Muscle of leg (tissue), 11 donors: ENCODE measurements around the gene S100A8. TPM values are rescaled to one million over a fixed set of nuclear protein-coding genes. Genes with fewer than 3 reads are reported as not detected.

Experiments used
- DNase-seq: peaks from one replicate; pipeline ENCODE4 v3.0.0; 2013
- H3K27ac ChIP-seq: one replicate; pipeline ENCODE4 v1.5.1; 2013; ENCODE audit warnings: mild to moderate bottlenecking, low read length, control low read depth
- H3K27me3 ChIP-seq: one replicate; pipeline ENCODE4 v1.6.1; 2013; ENCODE audit warnings: low read length; ENCODE audit not compliant: control insufficient read depth, insufficient read depth
- H3K36me3 ChIP-seq: one replicate; pipeline ENCODE4 v1.6.1; 2013; ENCODE audit warnings: low read length; ENCODE audit not compliant: control insufficient read depth, insufficient read depth
- H3K4me1 ChIP-seq: one replicate; pipeline ENCODE4 v1.6.1; 2013; ENCODE audit warnings: low read length; ENCODE audit not compliant: control insufficient read depth, insufficient read depth
- H3K4me3 ChIP-seq: one replicate; pipeline ENCODE4 v1.5.1; 2013; ENCODE audit warnings: low read length, control low read depth
- H3K9me3 ChIP-seq: replicated peaks from 2 replicates; pipeline ENCODE4 v1.6.1; 2013; ENCODE audit warnings: low read depth, low read length; ENCODE audit not compliant: control insufficient read depth
- WGBS: methylation state at CpG from one replicate; pipeline ENCODE4 v1.1.5; 2013; ENCODE audit warnings: missing lambda C conversion rate; ENCODE audit not compliant: insufficient coverage; 5-methylcytosine and 5-hydroxymethylcytosine counted together
- polyA plus RNA-seq, 8 donors: library from polyadenylated mRNA; unstranded; fragments of 120-200 nt; gene quantifications; one replicate each; pipeline versions ENCODE4 v1.2.1 to v1.2.3, GENCODE V29; 2013; ENCODE audit warnings: inconsistent platforms in 1 of 8, low replicate concordance in 1 of 8; ENCODE audit not compliant: insufficient read length in 8 of 8, insufficient read depth in 1 of 8
- total RNA-seq: library from RNA; stranded (reverse); fragments of 120-200 nt; gene quantifications from one replicate; pipeline ENCODE4 v1.2.4, GENCODE V29; 2013

The S100A8 gene
- total and polyA plus RNA-seq, 9 donors = 6.6 to 31.9 (median 18.6) TPM

- no peak for DNase-seq
- H3K36me3 ChIP-seq = no peaks in the 10 kb centered on the region
- no peak overlapping the region for H3K4me3 ChIP-seq
- H3K9me3 ChIP-seq = no peaks in the 10 kb centered on the region
- WGBS = 38% methylated on average over 5 of the region's 5 CpGs
- H3K27ac ChIP-seq = no peak overlapping the region
- H3K4me1 ChIP-seq = no peaks in the 10 kb centered on the region
- H3K27me3 ChIP-seq = peaks cover 9% of the 10 kb centered on the region
These were observed 47.7 kb downstream of the S100A8 start for GRCh38 chr1:153343040-153343681.

- WGBS = 89% methylated on average over 1 of the region's 3 CpGs
- no peaks in the 10 kb centered on the region for H3K9me3 ChIP-seq
- no peaks in the 10 kb centered on the region for H3K36me3 ChIP-seq
These were observed 48.7 kb downstream of the S100A8 start for GRCh38 chr1:153342178-153342577.

GRCh38 chr1:153341431-153341934 lies 49.4 kb downstream of the S100A8 start:
- no peaks in the 10 kb centered on the region for H3K9me3 ChIP-seq
- H3K27me3 ChIP-seq = peaks cover 4% of the 10 kb centered on the region
- H3K4me3 ChIP-seq = no peak overlapping the region
- WGBS = 82% methylated on average over 4 of the region's 4 CpGs
- H3K4me1 ChIP-seq = no peaks in the 10 kb centered on the region
- H3K27ac ChIP-seq = no peak overlapping the region
- no peak for DNase-seq
- H3K36me3 ChIP-seq = no peaks in the 10 kb centered on the region

More at GRCh38 chr1:153342178-153342577, 48.7 kb downstream of the S100A8 start:
- no peaks in the 10 kb centered on the region for H3K4me1 ChIP-seq
- H3K4me3 ChIP-seq = no peak overlapping the region
- DNase-seq = no peak
- H3K27me3 ChIP-seq = peaks cover 4% of the 10 kb centered on the region
- no peak overlapping the region for H3K27ac ChIP-seq

GRCh38 chr1:153340356-153340755 lies 50.5 kb downstream of the S100A8 start:
- H3K4me3 ChIP-seq = no peak overlapping the region
- no peak overlapping the region for H3K27ac ChIP-seq
- no peaks in the 10 kb centered on the region for H3K4me1 ChIP-seq
- H3K36me3 ChIP-seq = no peaks in the 10 kb centered on the region
- 82% methylated on average over 7 of the region's 10 CpGs for WGBS
- peaks cover 4% of the 10 kb centered on the region for H3K27me3 ChIP-seq
- DNase-seq = no peak
- H3K9me3 ChIP-seq = no peaks in the 10 kb centered on the region

Other genes starting within 250 kb of the S100A8 start
- gene SPRR2G, start 240.2 kb downstream of the S100A8 start, total RNA-seq = not detected
- gene SPRR2G, start 240.2 kb downstream of the S100A8 start, polyA plus RNA-seq = not detected
- gene LELP1, start 187.6 kb downstream of the S100A8 start, total RNA-seq = not detected
- gene LELP1, start 187.6 kb downstream of the S100A8 start, polyA plus RNA-seq = not detected
- gene PRR9, start 173.5 kb downstream of the S100A8 start, total RNA-seq = not detected
- gene PRR9, start 173.5 kb downstream of the S100A8 start, polyA plus RNA-seq = not detected
- gene LORICRIN, start 131.4 kb downstream of the S100A8 start, total RNA-seq = not detected
- not detected for gene LORICRIN, start 131.4 kb downstream of the S100A8 start, polyA plus RNA-seq
- gene PGLYRP3, start 78.1 kb downstream of the S100A8 start, total RNA-seq = not detected
- under 1 TPM in 1 of 8 donors, not detected in 7; 0.56 TPM for gene PGLYRP3, start 78.1 kb downstream of the S100A8 start, polyA plus RNA-seq
- gene PGLYRP4, start 42.2 kb downstream of the S100A8 start, total RNA-seq = not detected
- gene PGLYRP4, start 42.2 kb downstream of the S100A8 start, polyA plus RNA-seq = under 1 TPM in 1 of 8 donors, not detected in 7; 0.74 TPM
- gene S100A9, start 33.2 kb downstream of the S100A8 start, total RNA-seq = 17.8 TPM
- gene S100A9, start 33.2 kb downstream of the S100A8 start, polyA plus RNA-seq = 10 to 100 TPM; 23.1 to 47.3 (median 35.1) TPM
- gene S100A12, start 15.5 kb downstream of the S100A8 start, total RNA-seq = 1.4 TPM
- 1 to 10 TPM; 1.7 to 4.6 (median 2.9) TPM for gene S100A12, start 15.5 kb downstream of the S100A8 start, polyA plus RNA-seq
- gene S100A7A, start 25.4 kb upstream of the S100A8 start, total RNA-seq = not detected
- gene S100A7A, start 25.4 kb upstream of the S100A8 start, polyA plus RNA-seq = not detected
- not detected for gene S100A7, start 69.6 kb upstream of the S100A8 start, total RNA-seq
- gene S100A7, start 69.6 kb upstream of the S100A8 start, polyA plus RNA-seq = not detected
- gene S100A6, start 144.9 kb upstream of the S100A8 start, total RNA-seq = 415 TPM
- gene S100A6, start 144.9 kb upstream of the S100A8 start, polyA plus RNA-seq = 100 to 1,000 TPM; 182 to 300 (median 257) TPM
- gene S100A5, start 149.9 kb upstream of the S100A8 start, total RNA-seq = not detected
- gene S100A5, start 149.9 kb upstream of the S100A8 start, polyA plus RNA-seq = under 1 TPM in 1 of 8 donors, not detected in 7; 0.31 TPM
- 238 TPM for gene S100A4, start 154.7 kb upstream of the S100A8 start, total RNA-seq
- 100 to 1,000 TPM; 188 to 266 (median 208) TPM for gene S100A4, start 154.7 kb upstream of the S100A8 start, polyA plus RNA-seq
- gene S100A3, start 158.2 kb upstream of the S100A8 start, total RNA-seq = 0.31 TPM
- gene S100A3, start 158.2 kb upstream of the S100A8 start, polyA plus RNA-seq = 1 to 10 TPM in 1 of 8 donors, under 1 TPM in 7; 0.30 to 1.4 (median 0.67) TPM
- gene S100A2, start 174.8 kb upstream of the S100A8 start, total RNA-seq = 3.4 TPM
- 1 to 10 TPM; 1.4 to 5.0 (median 1.8) TPM for gene S100A2, start 174.8 kb upstream of the S100A8 start, polyA plus RNA-seq
- 45.4 TPM for gene S100A16, start 222.1 kb upstream of the S100A8 start, total RNA-seq
- 10 to 100 TPM; 45.1 to 77.3 (median 55.3) TPM for gene S100A16, start 222.1 kb upstream of the S100A8 start, polyA plus RNA-seq
- 0.18 TPM for gene S100A14, start 225.3 kb upstream of the S100A8 start, total RNA-seq
- 10 to 100 TPM in 2 of 8 donors, 1 to 10 TPM in 2, under 1 TPM in 4; 0.15 to 27.5 (median 1.2) TPM for gene S100A14, start 225.3 kb upstream of the S100A8 start, polyA plus RNA-seq
- gene S100A13, start 236.4 kb upstream of the S100A8 start, total RNA-seq = 111 TPM
- 10 to 100 TPM; 58.4 to 85.4 (median 70.6) TPM for gene S100A13, start 236.4 kb upstream of the S100A8 start, polyA plus RNA-seq
- 4.7 TPM for gene S100A1, start 237.4 kb upstream of the S100A8 start, total RNA-seq
- 1 to 10 TPM; 3.0 to 9.5 (median 6.3) TPM for gene S100A1, start 237.4 kb upstream of the S100A8 start, polyA plus RNA-seq
- 45.0 TPM for gene CHTOP, start 243.0 kb upstream of the S100A8 start, total RNA-seq
- gene CHTOP, start 243.0 kb upstream of the S100A8 start, polyA plus RNA-seq = 100 to 1,000 TPM in 1 of 8 donors, 10 to 100 TPM in 7; 86.6 to 102 (median 91.0) TPM